IPS-11a (cell line): ENCODE data around the gene PLCG2.

Experiments
- H3K4me3 ChIP-seq: one replicate; pipeline ENCODE4 v1.5.1; 2013; ENCODE audit warnings: low read depth, low read length, control low read depth

Gene PLCG2

GRCh38 chr16:81905277-81905676, 126.2 kb downstream of the PLCG2 start:
- no peak overlapping the region for H3K4me3 ChIP-seq

DNA sequence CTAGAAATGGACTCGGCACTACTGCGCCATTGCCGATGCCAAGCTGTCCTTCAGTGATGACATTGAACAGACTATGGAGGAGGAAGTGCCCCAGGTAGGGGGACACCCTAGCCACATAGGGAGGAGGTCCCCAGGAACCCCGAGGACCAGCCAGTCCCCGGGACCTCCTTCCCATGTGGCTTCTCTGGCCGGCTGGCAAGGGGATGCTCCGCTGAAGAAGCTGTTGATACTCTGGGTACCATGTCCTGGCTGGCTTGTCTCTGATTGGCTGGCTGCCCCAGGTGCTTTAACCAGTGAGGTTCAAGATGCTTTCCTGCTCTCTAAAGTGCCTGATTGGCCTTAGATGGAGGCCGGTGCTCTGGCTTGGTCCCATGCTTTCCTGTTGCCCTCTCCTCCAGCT, 128.6 kb downstream of the PLCG2 start:
- H3K4me3 ChIP-seq: no peak overlapping the region

- no peak overlapping the region for H3K4me3 ChIP-seq
These were observed 129.6 kb downstream of the PLCG2 start for GRCh38 chr16:81908466-81909262.

DNA sequence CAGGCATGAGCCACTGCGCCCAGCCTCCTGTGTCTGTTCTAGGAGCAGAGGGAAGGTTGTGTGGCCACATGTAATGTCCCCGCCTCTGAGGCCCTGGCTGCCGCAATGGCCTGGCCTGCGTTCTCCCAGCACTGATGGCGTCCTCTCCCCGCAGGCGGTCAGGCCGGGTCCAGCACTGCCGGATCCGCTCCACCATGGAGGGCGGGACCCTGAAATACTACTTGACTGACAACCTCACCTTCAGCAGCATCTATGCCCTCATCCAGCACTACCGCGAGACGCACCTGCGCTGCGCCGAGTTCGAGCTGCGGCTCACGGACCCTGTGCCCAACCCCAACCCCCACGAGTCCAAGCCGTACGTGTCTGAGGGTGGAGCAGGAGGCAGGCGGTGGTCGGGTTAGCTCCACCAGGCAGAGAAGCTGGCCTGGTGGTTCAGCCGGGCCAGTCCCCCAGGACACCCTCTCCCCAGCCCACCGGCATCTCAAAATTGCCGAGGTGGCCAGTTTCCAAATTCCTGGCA, 131.3 kb downstream of the PLCG2 start:
- no peak overlapping the region for H3K4me3 ChIP-seq

GRCh38 chr16:81912395-81912794, 133.3 kb downstream of the PLCG2 start:
- no peak overlapping the region for H3K4me3 ChIP-seq

DNA sequence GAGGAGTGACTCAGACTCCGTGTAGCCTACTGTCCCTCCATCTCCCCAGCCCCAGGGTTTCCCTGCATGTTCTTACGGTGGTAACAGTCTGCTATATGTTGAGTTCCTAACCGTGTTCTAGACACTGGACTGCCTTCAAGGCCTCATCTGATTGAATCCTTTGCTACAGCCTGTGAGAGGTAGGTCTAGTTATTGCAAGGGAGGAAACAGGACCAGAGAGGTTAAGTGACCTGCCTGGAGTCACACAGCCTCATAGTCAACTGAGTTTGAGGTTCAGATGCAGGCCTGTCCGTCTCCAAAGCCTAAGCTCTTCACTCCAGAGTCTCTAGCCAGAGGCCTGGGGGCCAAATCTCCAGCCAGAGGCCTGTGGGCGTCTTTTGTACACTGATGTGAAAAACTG, 134.1 kb downstream of the PLCG2 start:
- no peak overlapping the region for H3K4me3 ChIP-seq

DNA sequence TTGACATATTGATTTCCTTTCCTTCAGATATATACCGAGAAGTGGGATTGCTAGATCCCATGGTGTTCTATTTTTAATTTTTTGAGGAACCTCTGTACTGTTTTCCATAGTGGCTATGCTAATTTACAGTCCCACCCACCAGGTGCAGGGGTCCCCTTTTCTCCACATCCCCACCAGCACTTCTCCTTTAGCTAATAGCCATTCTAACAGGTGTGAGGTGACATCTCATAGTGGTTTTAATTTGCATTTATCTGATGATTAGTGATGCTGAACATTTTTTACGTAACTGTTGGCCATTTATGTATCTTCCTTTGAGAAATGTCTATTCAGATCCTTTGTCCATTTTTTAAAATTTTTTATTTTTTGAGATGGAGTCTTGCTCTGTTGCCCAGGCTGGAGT, 138.3 kb downstream of the PLCG2 start:
- no peak overlapping the region for H3K4me3 ChIP-seq

DNA sequence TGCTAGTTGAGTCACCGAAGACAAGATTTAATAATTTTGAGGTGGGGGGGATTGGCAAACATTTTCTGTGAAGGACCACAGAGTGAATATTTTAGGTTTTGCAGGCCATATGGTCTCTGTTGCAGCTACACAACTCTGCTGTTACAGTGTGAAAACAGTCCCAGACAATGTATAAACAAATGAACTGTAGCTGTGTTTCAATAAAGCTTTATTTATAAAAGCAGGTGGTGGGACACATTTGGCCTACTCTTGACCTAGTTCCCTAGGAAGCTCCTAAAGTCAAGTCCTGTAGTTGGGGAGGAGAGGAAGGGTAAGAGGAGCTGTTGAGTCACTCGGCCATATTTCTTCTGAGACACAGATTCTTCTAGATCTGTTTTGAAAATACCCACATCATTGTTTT, 139.8 kb downstream of the PLCG2 start:
- H3K4me3 ChIP-seq: no peak overlapping the region

DNA sequence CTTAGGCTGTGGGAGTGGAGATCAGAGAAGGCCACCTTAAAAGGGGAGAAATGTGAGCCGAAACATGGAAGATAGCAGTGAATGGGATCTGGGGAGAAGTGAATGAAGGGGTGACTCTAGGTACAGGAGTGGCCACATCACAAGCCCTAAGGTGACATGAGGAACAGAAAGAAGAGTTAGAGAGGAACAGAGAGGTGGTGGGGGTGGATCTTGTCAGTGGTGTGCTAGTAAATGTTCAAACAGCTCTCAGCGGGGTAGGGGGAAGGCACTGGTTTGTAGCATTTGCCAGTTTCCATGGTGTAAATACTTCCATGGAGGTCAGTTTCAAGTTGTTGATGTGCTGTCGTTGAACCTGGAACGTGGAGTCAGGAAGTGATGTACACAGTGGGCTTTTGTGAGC, 141.4 kb downstream of the PLCG2 start:
- H3K4me3 ChIP-seq: no peak overlapping the region

- H3K4me3 ChIP-seq: no peak overlapping the region
These were observed 142.2 kb downstream of the PLCG2 start for GRCh38 chr16:81921085-81921814.

DNA sequence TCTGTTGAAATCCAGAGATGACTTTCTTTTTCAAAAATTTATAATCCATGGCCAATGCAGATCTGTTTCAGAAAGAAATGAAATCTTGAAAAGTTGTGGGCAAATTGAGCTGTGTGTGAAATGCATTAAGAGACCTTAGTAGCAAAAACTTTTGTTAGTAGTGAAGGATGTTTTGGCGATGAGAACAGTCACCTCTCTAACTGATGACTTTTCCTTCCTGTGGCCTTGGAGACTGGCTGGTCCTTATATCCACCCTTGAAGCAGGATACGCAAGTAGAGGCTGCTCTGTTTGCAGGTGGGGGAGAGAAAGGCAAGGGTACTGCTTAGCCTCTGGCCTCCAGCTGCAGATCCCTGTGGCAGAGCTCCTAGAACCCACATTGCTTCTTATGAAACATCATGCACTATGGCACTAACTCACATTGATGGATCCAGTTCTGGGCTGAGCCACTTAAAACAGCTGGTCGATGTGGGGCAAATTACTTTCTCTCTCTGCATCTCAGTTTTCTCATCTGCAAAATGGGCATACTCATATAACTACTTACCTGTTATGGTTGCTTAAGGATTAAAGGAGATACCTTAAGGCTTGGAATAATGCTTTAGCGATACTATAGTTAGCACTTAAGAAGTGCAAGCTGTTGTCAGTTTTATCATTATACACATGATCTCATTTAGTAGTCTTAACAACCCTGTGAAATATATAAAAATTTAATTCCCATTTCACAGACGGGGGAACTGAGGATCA, 142.9 kb downstream of the PLCG2 start:
- H3K4me3 ChIP-seq: no peak overlapping the region

- no peak overlapping the region for H3K4me3 ChIP-seq
These were observed 144.2 kb downstream of the PLCG2 start for GRCh38 chr16:81923296-81923695.

GRCh38 chr16:81925016-81925415, 145.9 kb downstream of the PLCG2 start:
- H3K4me3 ChIP-seq: no peak overlapping the region

GRCh38 chr16:81926036-81926435, 146.9 kb downstream of the PLCG2 start:
- H3K4me3 ChIP-seq: no peak overlapping the region

GRCh38 chr16:81927561-81928185, 148.6 kb downstream of the PLCG2 start:
- H3K4me3 ChIP-seq: no peak overlapping the region

DNA sequence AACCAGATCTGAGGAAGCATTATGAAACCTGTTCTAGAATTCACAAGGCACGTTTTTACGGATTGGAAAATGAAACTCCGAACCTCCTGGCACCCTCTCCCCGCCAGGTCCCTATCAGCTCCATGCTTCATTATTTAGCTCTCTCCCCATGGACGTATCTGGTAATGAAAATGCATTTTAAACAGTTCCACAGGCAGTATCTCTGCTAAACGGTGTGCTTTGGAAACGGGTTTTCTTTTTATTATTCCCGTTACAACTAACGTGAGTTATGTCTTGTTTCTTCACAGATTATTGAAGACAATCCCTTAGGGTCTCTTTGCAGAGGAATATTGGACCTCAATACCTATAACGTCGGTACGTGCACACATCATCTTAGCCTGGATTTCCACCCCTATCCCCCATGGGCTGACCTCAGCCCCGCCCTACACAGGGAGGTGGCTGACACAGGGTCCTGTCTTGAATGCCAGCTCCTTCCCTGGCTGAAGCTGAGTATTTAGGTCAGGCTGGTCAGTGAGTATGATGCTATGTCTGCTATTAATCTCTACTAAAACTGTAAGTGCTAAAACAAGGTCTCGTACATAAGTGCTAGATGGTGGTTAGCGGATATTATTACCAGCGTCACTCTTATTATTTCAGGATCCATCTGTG, 149.3 kb downstream of the PLCG2 start:
- no peak overlapping the region for H3K4me3 ChIP-seq

GRCh38 chr16:81928975-81929374, 149.9 kb downstream of the PLCG2 start:
- no peak overlapping the region for H3K4me3 ChIP-seq

- H3K4me3 ChIP-seq: no peak overlapping the region
These were observed 150.8 kb downstream of the PLCG2 start for GRCh38 chr16:81929841-81930240.

DNA sequence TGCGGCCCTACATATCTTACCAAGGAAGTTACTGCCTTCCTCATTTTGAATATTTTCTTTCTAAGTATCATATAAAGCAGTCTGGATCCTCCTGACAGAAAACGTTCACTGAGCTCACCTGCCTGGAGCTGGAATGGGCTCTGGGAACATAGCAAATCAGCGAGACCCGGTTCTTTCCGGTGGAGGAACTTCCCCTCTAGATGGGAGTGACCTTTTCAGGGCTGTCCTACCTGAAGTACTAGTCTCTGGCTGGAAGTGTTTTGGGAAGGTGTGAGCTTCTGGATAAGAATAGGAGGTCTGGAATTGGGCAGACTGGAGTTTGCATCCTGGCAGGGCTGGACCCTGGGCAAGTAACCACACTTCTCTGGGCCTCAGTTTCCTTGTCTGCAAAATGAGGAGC, 152.8 kb downstream of the PLCG2 start:
- no peak overlapping the region for H3K4me3 ChIP-seq

DNA sequence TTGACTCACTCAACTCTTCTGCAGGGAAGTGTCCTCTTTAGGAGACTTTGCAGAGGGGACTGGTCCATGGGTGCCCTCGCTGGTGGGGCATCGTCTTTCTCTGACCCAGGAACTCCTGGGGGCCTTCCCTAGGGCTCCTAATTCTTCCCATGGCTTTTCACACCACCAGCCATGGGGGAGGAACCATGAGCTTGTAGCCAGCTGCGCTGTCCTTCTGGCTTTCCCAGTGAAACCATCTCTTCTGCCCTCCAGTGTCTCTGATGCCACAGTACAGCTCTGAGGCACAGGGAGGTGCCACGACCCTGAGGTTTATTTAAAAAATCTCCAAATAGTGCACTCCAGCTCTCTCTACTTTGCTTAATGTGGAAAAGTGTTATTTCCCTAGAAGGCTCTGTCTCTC, 153.6 kb downstream of the PLCG2 start:
- H3K4me3 ChIP-seq: no peak overlapping the region

DNA sequence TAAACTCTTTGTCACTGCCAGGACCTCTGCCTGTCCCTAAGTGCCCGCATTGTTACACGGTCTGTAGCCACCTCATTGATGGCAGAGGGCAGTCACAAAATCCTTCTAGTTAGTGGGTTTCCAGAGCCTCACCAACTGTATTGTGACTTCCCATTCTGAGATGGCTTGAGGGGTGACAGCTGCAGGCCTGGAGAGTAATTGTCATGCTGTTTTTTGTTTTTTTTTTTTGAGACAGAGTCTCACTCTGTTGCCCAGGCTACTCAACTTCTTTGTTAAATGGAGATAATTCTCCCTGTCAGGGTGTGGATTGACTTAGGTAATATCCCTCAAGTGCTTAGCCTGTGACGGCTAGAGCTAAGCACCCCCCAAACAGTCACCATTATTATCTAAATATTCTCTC, 154.3 kb downstream of the PLCG2 start:
- H3K4me3 ChIP-seq: no peak overlapping the region
